HEK293 (cell line): ENCODE results near the gene FIBP.

Experiments used
- KLF7 ChIP-seq: fragments of 450-650 bp; formaldehyde crosslinking; IDR thresholded peaks from 2 replicates; pipeline ENCODE4 v1.5.1; 2016; ENCODE audit warnings: missing biosample characterization, missing genetic modification characterization, borderline replicate concordance
- KLF9 ChIP-seq: fragments of 450-650 bp; formaldehyde crosslinking; IDR thresholded peaks from 2 replicates; pipeline ENCODE4 v1.5.1; 2016; ENCODE audit warnings: missing biosample characterization, missing genetic modification characterization, low read depth
- MEIS1 ChIP-seq: sonication (generic); formaldehyde crosslinking; IDR thresholded peaks from 2 replicates; pipeline ENCODE4 v1.8.1; 2022; ENCODE audit warnings: missing genetic modification reagents, mild to moderate bottlenecking, borderline replicate concordance
- MZF1 ChIP-seq: fragments of 450-650 bp; formaldehyde crosslinking; IDR thresholded peaks from 2 replicates; pipeline ENCODE4 v1.5.1; 2017; ENCODE audit warnings: missing biosample characterization, missing genetic modification characterization, borderline replicate concordance
- TCF7L2 ChIP-seq: IDR thresholded peaks from 2 replicates; pipeline ENCODE4 v1.6.1; 2011; ENCODE audit warnings: low read depth, mild to moderate bottlenecking, inconsistent platforms, low read length, moderate library complexity, borderline replicate concordance
- ZEB2 ChIP-seq: fragments of 450-650 bp; formaldehyde crosslinking; IDR thresholded peaks from 2 replicates; pipeline ENCODE4 v1.5.1; 2016; ENCODE audit warnings: missing biosample characterization, missing genetic modification characterization
- ZNF335 ChIP-seq: fragments of 450-650 bp; formaldehyde crosslinking; conservative IDR thresholded peaks from 2 replicates; pipeline ENCODE4 v1.5.1; 2016; ENCODE audit warnings: missing biosample characterization, missing genetic modification characterization
- ZNF394 ChIP-seq: fragments of 450-650 bp; formaldehyde crosslinking; IDR thresholded peaks from 2 replicates; pipeline ENCODE4 v1.5.1; 2016; ENCODE audit warnings: missing biosample characterization, missing genetic modification characterization, mild to moderate bottlenecking, moderate library complexity, borderline replicate concordance
- ZNF76 ChIP-seq: fragments of 450-650 bp; formaldehyde crosslinking; IDR thresholded peaks from 2 replicates; pipeline ENCODE4; 2016; ENCODE audit warnings: low read depth, missing biosample characterization, missing genetic modification characterization, borderline replicate concordance
- TF ChIP-seq, protein P1 (sequence below): fragments of 450-650 bp; formaldehyde crosslinking; IDR thresholded peaks from 2 replicates; pipeline ENCODE4 v1.5.1; 2016; ENCODE audit warnings: missing biosample characterization, missing genetic modification characterization
- TF ChIP-seq, protein P2 (sequence below): fragments of 450-650 bp; formaldehyde crosslinking; optimal IDR thresholded peaks from 2 replicates; pipeline ENCODE3; 2016; ENCODE audit warnings: missing biosample characterization, mild to moderate bottlenecking, missing genetic modification characterization
- TF ChIP-seq, protein P3 (sequence below): fragments of 450-650 bp; formaldehyde crosslinking; IDR thresholded peaks from 2 replicates; pipeline ENCODE4 v1.5.1; 2016; ENCODE audit warnings: missing biosample characterization, missing genetic modification characterization

DNA sequence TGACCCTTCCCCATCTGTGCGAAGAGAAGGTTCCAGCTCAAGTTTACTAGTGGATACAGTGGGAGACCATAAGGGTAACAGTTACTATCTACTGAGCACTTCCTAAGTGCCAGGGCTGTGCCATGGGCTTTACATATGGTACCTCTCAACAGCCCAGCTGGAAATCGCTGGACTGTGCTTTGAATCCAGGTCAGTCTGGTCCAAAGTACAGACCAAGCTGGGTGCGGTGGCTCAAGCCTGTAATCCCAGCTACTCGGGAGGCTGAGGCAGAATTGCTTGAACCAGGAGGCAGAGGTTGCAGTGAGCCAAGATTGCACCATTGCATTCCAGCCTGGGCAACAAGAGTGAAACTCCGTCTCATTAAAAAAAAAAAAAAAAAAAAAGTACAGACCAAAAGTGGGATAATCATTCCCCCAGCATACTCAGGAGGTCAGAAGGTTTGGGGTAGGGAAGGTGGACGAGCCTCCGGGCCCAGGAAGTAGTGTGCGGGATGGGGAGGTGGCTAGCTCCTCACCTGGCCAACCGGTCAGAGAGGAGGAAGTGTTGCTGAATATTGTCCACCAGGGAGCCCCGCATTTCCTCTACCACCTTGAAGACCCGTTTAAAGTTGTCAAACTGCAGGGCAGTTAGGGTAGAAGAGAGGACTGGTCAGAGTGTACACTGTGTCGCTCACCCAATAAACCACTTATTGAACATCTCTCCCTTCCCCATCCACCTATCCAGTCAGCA lies 2.3 kb downstream of the FIBP start:
- TF ChIP-seq MEIS1 (CRISPR knock-in tag) (no peak), ZNF76 (no peak), ZNF335 (tag by site-specific recombination) (no peak), KLF7 (tag by site-specific recombination) (no peak), ZNF394 (tag by site-specific recombination) (no peak), MZF1 (tag by site-specific recombination) (no peak), TCF7L2 (no peak), KLF9 (tag by site-specific recombination) (no peak), ZEB2 (tag by site-specific recombination) (no peak)
- TF ChIP-seq, protein P1, sequence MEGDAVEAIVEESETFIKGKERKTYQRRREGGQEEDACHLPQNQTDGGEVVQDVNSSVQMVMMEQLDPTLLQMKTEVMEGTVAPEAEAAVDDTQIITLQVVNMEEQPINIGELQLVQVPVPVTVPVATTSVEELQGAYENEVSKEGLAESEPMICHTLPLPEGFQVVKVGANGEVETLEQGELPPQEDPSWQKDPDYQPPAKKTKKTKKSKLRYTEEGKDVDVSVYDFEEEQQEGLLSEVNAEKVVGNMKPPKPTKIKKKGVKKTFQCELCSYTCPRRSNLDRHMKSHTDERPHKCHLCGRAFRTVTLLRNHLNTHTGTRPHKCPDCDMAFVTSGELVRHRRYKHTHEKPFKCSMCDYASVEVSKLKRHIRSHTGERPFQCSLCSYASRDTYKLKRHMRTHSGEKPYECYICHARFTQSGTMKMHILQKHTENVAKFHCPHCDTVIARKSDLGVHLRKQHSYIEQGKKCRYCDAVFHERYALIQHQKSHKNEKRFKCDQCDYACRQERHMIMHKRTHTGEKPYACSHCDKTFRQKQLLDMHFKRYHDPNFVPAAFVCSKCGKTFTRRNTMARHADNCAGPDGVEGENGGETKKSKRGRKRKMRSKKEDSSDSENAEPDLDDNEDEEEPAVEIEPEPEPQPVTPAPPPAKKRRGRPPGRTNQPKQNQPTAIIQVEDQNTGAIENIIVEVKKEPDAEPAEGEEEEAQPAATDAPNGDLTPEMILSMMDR (tag by site-specific recombination), result no peak
- TF ChIP-seq, protein P2, sequence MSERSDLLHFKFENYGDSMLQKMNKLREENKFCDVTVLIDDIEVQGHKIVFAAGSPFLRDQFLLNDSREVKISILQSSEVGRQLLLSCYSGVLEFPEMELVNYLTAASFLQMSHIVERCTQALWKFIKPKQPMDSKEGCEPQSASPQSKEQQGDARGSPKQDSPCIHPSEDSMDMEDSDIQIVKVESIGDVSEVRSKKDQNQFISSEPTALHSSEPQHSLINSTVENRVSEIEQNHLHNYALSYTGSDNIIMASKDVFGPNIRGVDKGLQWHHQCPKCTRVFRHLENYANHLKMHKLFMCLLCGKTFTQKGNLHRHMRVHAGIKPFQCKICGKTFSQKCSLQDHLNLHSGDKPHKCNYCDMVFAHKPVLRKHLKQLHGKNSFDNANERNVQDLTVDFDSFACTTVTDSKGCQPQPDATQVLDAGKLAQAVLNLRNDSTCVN (tag by site-specific recombination), result no peak
- TF ChIP-seq, protein P3, sequence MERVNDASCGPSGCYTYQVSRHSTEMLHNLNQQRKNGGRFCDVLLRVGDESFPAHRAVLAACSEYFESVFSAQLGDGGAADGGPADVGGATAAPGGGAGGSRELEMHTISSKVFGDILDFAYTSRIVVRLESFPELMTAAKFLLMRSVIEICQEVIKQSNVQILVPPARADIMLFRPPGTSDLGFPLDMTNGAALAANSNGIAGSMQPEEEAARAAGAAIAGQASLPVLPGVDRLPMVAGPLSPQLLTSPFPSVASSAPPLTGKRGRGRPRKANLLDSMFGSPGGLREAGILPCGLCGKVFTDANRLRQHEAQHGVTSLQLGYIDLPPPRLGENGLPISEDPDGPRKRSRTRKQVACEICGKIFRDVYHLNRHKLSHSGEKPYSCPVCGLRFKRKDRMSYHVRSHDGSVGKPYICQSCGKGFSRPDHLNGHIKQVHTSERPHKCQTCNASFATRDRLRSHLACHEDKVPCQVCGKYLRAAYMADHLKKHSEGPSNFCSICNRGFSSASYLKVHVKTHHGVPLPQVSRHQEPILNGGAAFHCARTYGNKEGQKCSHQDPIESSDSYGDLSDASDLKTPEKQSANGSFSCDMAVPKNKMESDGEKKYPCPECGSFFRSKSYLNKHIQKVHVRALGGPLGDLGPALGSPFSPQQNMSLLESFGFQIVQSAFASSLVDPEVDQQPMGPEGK (tag by site-specific recombination), result no peak
